ENCODE data around the gene KCNN2. TPM values are rescaled to one million over a fixed set of nuclear protein-coding genes. Genes with fewer than 3 reads are reported as not detected.

The KCNN2 gene
- total and polyA plus RNA-seq, 2 of the 8 experiments (the other 6 are each of a cell fraction or from before 2014, with no cell fraction given) = 13.1 to 18.6 TPM

GRCh38 chr5:114335391-114335790, 26.5 kb upstream of the KCNN2 start (continued):
- TF ChIP-seq NANOG (IDR thresholded peaks at IDR 0.05; ENCODE audit: insufficient read depth, low read depth, low read length, poor library complexity, severe bottlenecking) (no peak), EZH2 (IDR thresholded peaks at IDR 0.05; ENCODE audit: low read depth, low read length, severe bottlenecking) (no peak), POLR2AphosphoS5 (IDR thresholded peaks at IDR 0.05; ENCODE audit: low read depth, low read length) (no peak), SUZ12 (IDR thresholded peaks at IDR 0.05; ENCODE audit: low read length) (no peak), KDM5A (IDR thresholded peaks at IDR 0.05; ENCODE audit: low read length) (no peak)
